Fibroblast of lung (primary cell): ENCODE data around the gene METTL1. TPM values are rescaled to one million over a fixed set of nuclear protein-coding genes. Genes with fewer than 3 reads are reported as not detected.
"Not testable (repeated sequence)": the region's sequence is repeated elsewhere in the genome, so short reads cannot be mapped to it uniquely, and the experiment has no call there.

ENCODE experiments used
- DNase-seq, 2 donors: peaks; one replicate each; pipeline versions ENCODE4 v3.0.0 to v3.0.0-alpha.2; 2010; ENCODE audit warnings: low read depth in 2 of 2
- H2AFZ ChIP-seq: 2 replicates; pipeline ENCODE4 v1.5.1; 2012; ENCODE audit warnings: low read length, control low read depth, inconsistent platforms
- H3K27ac ChIP-seq: 2 replicates; pipeline ENCODE4 v1.5.1; 2011; ENCODE audit warnings: low read length, control low read depth; ENCODE audit not compliant: insufficient read depth
- H3K27me3 ChIP-seq: 2 replicates; pipeline ENCODE4 v1.5.1; 2011; ENCODE audit warnings: mild to moderate bottlenecking, low read length; ENCODE audit not compliant: control insufficient read depth, insufficient read depth
- H3K36me3 ChIP-seq: 2 replicates; pipeline ENCODE4 v1.5.1; 2011; ENCODE audit warnings: low read length; ENCODE audit not compliant: control insufficient read depth, insufficient read depth
- H3K4me1 ChIP-seq: 2 replicates; pipeline ENCODE4 v1.5.1; 2011; ENCODE audit warnings: low read length; ENCODE audit not compliant: control insufficient read depth, insufficient read depth; ENCODE audit errors: extremely low read depth
- H3K4me2 ChIP-seq: 2 replicates; pipeline ENCODE4 v1.5.1; 2011; ENCODE audit warnings: low read length, control low read depth; ENCODE audit not compliant: insufficient read depth; ENCODE audit errors: extremely low read depth
- H3K4me3 ChIP-seq, 4 experiments: fragments of 200-600 bp in 1 of 4; sonication (generic) in 1 of 4; replicated peaks in 1 of 4; 2 replicates each; pipeline ENCODE4 v1.5.1; 2011 to 2016; ENCODE audit warnings: low read length in 4 of 4, low read depth in 3 of 4, mild to moderate bottlenecking in 3 of 4, control low read depth in 2 of 4, inconsistent platforms in 1 of 4, mixed read lengths in 1 of 4; ENCODE audit not compliant: insufficient read depth in 1 of 4; ENCODE audit errors: control extremely low read depth in 1 of 4
- H3K79me2 ChIP-seq: 2 replicates; pipeline ENCODE4 v1.5.1; 2012; ENCODE audit warnings: mild to moderate bottlenecking, low read length, inconsistent platforms; ENCODE audit not compliant: control insufficient read depth, insufficient read depth
- H3K9ac ChIP-seq: 2 replicates; pipeline ENCODE4 v1.5.1; 2011; ENCODE audit warnings: mild to moderate bottlenecking, low read length, control low read depth; ENCODE audit not compliant: insufficient read depth
- H3K9me3 ChIP-seq: 2 replicates; pipeline ENCODE4 v1.5.1; 2012; ENCODE audit warnings: low read depth, low read length; ENCODE audit not compliant: control insufficient read depth, insufficient read depth
- H4K20me1 ChIP-seq: 2 replicates; pipeline ENCODE4 v1.5.1; 2011; ENCODE audit warnings: low read length; ENCODE audit not compliant: control insufficient read depth, insufficient read depth; ENCODE audit errors: extremely low read depth
- CTCF ChIP-seq, 2 donors: IDR thresholded peaks in 1 of 2; conservative IDR thresholded peaks in 1 of 2; 1 replicate in 1 of 2; 2 replicates in 1 of 2; pipeline ENCODE4 v1.5.1; 2011 to 2012; ENCODE audit warnings: low read length in 2 of 2, control low read depth in 1 of 2, inconsistent platforms in 1 of 2, low read depth in 1 of 2, mild to moderate bottlenecking in 1 of 2
- EZH2 ChIP-seq: IDR thresholded peaks from 2 replicates; pipeline ENCODE4 v1.5.1; 2012; ENCODE audit warnings: low read length, control low read depth, mild to moderate bottlenecking; ENCODE audit errors: missing control alignments
- polyA minus RNA-seq: library from RNA; depleted of rRNA, polyadenylated mRNA; stranded (reverse); fragments of >200 nt; gene quantifications from 2 replicates; pipeline ENCODE4 v1.2.3, GENCODE V29; 2011; ENCODE audit warnings: low replicate concordance
- polyA plus RNA-seq, 2 donors: library from polyadenylated mRNA; depleted of rRNA in 1 of 2; stranded (reverse) in 1 of 2; unstranded in 1 of 2; fragments of >200 nt; gene quantifications; 2 replicates each; pipeline ENCODE4 v1.2.1, GENCODE V29; 2011 to 2012; ENCODE audit warnings: missing spikeins in 1 of 2
- total RNA-seq: library from RNA; depleted of rRNA; stranded (reverse); fragments of >200 nt; gene quantifications from 2 replicates; pipeline ENCODE4 v1.2.1, GENCODE V29; 2014

METTL1 gene
- total RNA-seq (3.5 and 6.4 TPM in 2 replicates), polyA plus RNA-seq (16.9 and 28.5 TPM in 2 replicates), polyA minus RNA-seq (25.6 and 84.0 TPM in 2 replicates)
- polyA plus RNA-seq (2012) = 21.0 and 31.8 TPM in 2 replicates

GRCh38 chr12:57771873-57772428, at the start of gene METTL1:
Gene METTL1, minus strand, starts transcription at chr12:57772105. Its CDS starts 22 bp downstream, at chr12:57772083.
- no peaks in the 10 kb centered on the region for H3K9me3 ChIP-seq
- H3K4me1 ChIP-seq = peaks cover 7% of the 10 kb centered on the region
- peak within 1 kb of the TSS; percentile 99 for H3K27ac ChIP-seq
- H3K27me3 ChIP-seq = no peaks in the 10 kb centered on the region
- H3K9ac ChIP-seq = peak within 1 kb of the TSS; percentile 98
- H2AFZ ChIP-seq = peak within 1 kb of the TSS; percentile 98
- H3K4me3 ChIP-seq = peak within 1 kb of the TSS; percentile 89 to 98 (median 93)
- peak; percentile 97 for DNase-seq
- H3K36me3 ChIP-seq = peaks cover 11% of the 10 kb centered on the region
- no peaks in the 10 kb centered on the region for H4K20me1 ChIP-seq
- H3K79me2 ChIP-seq = peaks cover 5% of the 10 kb centered on the region
- peak in 1 of 2 donors; percentile 2 for TF ChIP-seq CTCF (conservative IDR thresholded peaks at IDR 0.05 in 1 of 2, IDR thresholded peaks at IDR 0.05 in 1 of 2; ENCODE audit: low read depth in 1 of 2, low read length in 2 of 2)
- TF ChIP-seq EZH2 = no peak
- peak within 1 kb of the TSS; percentile 99 for H3K4me2 ChIP-seq

GRCh38 chr12:57821015-57821414, 49.1 kb upstream of the METTL1 start:
- H3K4me1 ChIP-seq, H3K27ac ChIP-seq, H3K4me2 ChIP-seq, H2AFZ ChIP-seq, H3K9me3 ChIP-seq, DNase-seq, H3K9ac ChIP-seq, H3K27me3 ChIP-seq, H4K20me1 ChIP-seq, H3K4me3 ChIP-seq: not testable (repeated sequence)
- H3K36me3 ChIP-seq = peaks cover 38% of the 10 kb centered on the region
- H3K79me2 ChIP-seq = peaks cover 11% of the 10 kb centered on the region

GRCh38 chr12:57820119-57820518, 48.2 kb upstream of the METTL1 start:
- H3K27ac ChIP-seq, H3K4me2 ChIP-seq, H3K79me2 ChIP-seq, H3K9me3 ChIP-seq, DNase-seq, H3K27me3 ChIP-seq, H3K9ac ChIP-seq, H4K20me1 ChIP-seq, H2AFZ ChIP-seq, H3K4me3 ChIP-seq, H3K4me1 ChIP-seq: not testable (repeated sequence)
- H3K36me3 ChIP-seq = peaks cover 34% of the 10 kb centered on the region

- H3K9ac ChIP-seq, H4K20me1 ChIP-seq, H3K4me1 ChIP-seq, H3K4me2 ChIP-seq, H3K27ac ChIP-seq, H3K4me3 ChIP-seq, H3K9me3 ChIP-seq, H3K27me3 ChIP-seq, DNase-seq, H3K79me2 ChIP-seq, H2AFZ ChIP-seq: not testable (repeated sequence)
- peaks cover 16% of the 10 kb centered on the region for H3K36me3 ChIP-seq
These were observed 46.1 kb upstream of the METTL1 start for GRCh38 chr12:57817990-57818331.
